Stimulated activated naive CD8-positive, alpha-beta T cell treated with anti-CD3 and anti-CD28 coated beads, Interleukin-15, amount 100 ng/mL, for 72 hours (primary cell): Measurements from ENCODE around the gene AFF2.

Experiments
- ATAC-seq: fragments of 150-1000 bp; cut with Tn5 transposase; 2 replicates; pipeline ENCODE4 v1.10.0; 2021; ENCODE audit warnings: mild to moderate bottlenecking, moderate library complexity
- DNase-seq, 2 donors: peaks; one replicate each; pipeline ENCODE4 v3.0.0; 2021 to 2022
- H3K27ac Mint-ChIP-seq, 2 donors: one replicate each; pipeline ENCODE4 v1.8.0; 2022; ENCODE audit warnings: mild to moderate bottlenecking in 2 of 2, mixed read lengths in 2 of 2, moderate library complexity in 2 of 2
- H3K27me3 Mint-ChIP-seq: one replicate; pipeline ENCODE4 v1.8.0; 2022; ENCODE audit warnings: mixed read lengths
- H3K4me1 Mint-ChIP-seq: one replicate; pipeline ENCODE4 v1.8.0; 2022; ENCODE audit warnings: mild to moderate bottlenecking, mixed read lengths
- H3K4me3 Mint-ChIP-seq, 2 donors: one replicate each; pipeline ENCODE4 v1.8.0; 2022; ENCODE audit warnings: mild to moderate bottlenecking in 2 of 2, mixed read lengths in 2 of 2, moderate library complexity in 1 of 2
- H3K9me3 Mint-ChIP-seq, 2 donors: one replicate each; pipeline ENCODE4 v1.8.0; 2022; ENCODE audit warnings: mixed read lengths in 2 of 2

AFF2 gene

DNA sequence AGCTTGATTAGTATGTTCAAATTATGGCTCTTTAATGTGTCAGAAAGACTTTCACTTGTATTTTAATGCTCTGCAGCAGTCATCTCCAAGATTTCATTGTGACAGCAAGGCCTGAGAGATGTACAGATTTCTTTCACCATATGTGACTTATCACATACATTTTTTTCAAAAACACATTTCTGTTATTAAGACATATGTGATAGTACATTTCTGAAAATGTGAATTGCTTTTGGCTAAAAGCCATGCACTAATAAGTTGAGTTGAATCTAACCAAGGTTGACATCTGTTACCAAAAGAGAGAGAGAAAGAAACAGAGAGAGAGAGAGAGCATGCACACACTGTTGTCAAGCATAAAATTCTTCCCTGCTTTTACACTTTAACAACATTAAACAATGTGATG lies 409.3 kb downstream of the AFF2 start:
- no peak for DNase-seq
- no peak for ATAC-seq
- no peaks in the 10 kb centered on the region for H3K4me1 Mint-ChIP-seq
- no peak overlapping the region for H3K4me3 Mint-ChIP-seq
- H3K27ac Mint-ChIP-seq = no peak overlapping the region
- H3K9me3 Mint-ChIP-seq = no peaks in the 10 kb centered on the region
- H3K27me3 Mint-ChIP-seq = no peaks in the 10 kb centered on the region

DNA sequence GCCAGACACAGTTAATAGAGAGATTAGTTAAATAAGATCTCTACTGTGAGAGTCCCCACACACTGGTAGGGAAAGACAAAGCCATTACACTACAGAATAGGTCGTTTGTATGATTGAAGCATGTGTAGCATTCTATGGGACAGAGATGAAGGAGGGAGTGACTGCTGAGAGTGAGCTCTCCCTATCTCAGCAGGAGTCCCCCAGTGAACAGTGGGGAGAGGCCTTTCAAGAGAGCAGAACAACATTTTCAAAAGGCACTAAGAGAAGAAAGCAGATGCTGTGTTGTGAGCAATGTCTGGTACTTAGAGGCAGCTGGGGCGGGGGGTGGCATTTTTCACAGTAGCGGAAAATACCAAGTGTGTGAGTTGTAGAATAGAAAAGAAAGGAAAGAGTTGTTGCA lies 413.6 kb downstream of the AFF2 start:
- ATAC-seq (no peak), DNase-seq (no peak)
- Mint-ChIP-seq H3K4me1 (no peaks in the 10 kb centered on the region), H3K27me3 (no peaks in the 10 kb centered on the region), H3K9me3 (no peaks in the 10 kb centered on the region), H3K4me3 (no peak overlapping the region), H3K27ac (no peak overlapping the region)

DNA sequence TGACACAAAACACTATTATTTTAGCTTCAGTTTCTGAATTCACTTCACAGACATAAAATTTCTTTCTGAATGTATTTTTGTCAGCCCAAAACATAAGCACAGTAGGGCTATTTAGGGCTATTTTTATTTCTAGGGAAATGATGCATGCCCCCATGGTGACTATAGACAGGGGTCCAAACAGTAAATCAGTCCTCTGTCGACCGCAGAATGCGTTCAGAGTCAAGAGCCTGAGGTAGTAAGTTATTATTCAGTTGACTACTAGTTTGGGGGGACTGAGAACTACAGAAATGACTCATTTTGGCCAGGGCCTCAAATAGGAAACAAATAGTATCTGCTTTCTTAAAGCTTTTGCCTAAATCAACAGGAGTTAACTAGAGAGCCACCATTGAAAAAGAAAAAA lies 414.4 kb downstream of the AFF2 start:
- Mint-ChIP-seq H3K27me3 (no peaks in the 10 kb centered on the region), H3K4me3 (no peak overlapping the region), H3K27ac (no peak overlapping the region), H3K9me3 (no peaks in the 10 kb centered on the region), H3K4me1 (no peaks in the 10 kb centered on the region)
- DNase-seq (no peak), ATAC-seq (no peak)

- ATAC-seq (no peak), DNase-seq (no peak)
- no peaks in the 10 kb centered on the region for H3K4me1 Mint-ChIP-seq
- H3K9me3 Mint-ChIP-seq = no peaks in the 10 kb centered on the region
- H3K27me3 Mint-ChIP-seq = no peaks in the 10 kb centered on the region
- no peak overlapping the region for H3K4me3 Mint-ChIP-seq
- H3K27ac Mint-ChIP-seq = no peak overlapping the region
These were observed 415.1 kb downstream of the AFF2 start for GRCh38 chrX:148915474-148915873.

GRCh38 chrX:148917441-148917840 lies 417.0 kb downstream of the AFF2 start:
- no peaks in the 10 kb centered on the region for H3K9me3 Mint-ChIP-seq
- H3K27me3 Mint-ChIP-seq = no peaks in the 10 kb centered on the region
- no peaks in the 10 kb centered on the region for H3K4me1 Mint-ChIP-seq
- no peak overlapping the region for H3K27ac Mint-ChIP-seq
- no peak for ATAC-seq
- DNase-seq = no peak
- no peak overlapping the region for H3K4me3 Mint-ChIP-seq

DNA sequence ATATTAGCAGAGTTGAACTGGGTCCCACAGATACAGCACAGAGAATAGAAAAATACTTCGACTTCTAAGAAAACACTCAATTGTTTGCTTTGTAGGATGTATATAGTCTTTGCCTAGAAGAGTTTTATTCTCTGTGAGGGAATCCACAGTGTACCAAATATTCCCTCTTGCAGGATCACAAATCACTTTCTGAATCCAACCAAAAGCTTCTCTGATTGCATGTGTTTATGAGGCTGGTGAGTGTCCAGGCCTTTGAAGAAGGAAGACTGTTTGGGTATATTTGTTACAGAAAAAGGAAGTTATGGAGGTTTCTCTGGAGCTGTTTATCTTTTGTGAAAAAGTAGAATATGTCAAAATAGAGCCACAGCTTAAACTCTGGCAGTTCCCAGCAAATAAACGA lies 423.2 kb downstream of the AFF2 start:
- no peak for DNase-seq
- Mint-ChIP-seq H3K27me3 (no peaks in the 10 kb centered on the region), H3K4me3 (no peak overlapping the region), H3K9me3 (no peaks in the 10 kb centered on the region), H3K4me1 (no peaks in the 10 kb centered on the region), H3K27ac (no peak overlapping the region)
- no peak for ATAC-seq

- no peak overlapping the region for H3K4me3 Mint-ChIP-seq
- no peaks in the 10 kb centered on the region for H3K9me3 Mint-ChIP-seq
- no peak for ATAC-seq
- no peak overlapping the region for H3K27ac Mint-ChIP-seq
- DNase-seq = no peak
- H3K4me1 Mint-ChIP-seq = no peaks in the 10 kb centered on the region
- no peaks in the 10 kb centered on the region for H3K27me3 Mint-ChIP-seq
These were observed 426.0 kb downstream of the AFF2 start for GRCh38 chrX:148926371-148926770.

- ATAC-seq = no peak
- DNase-seq = no peak
- Mint-ChIP-seq H3K4me3 (no peak overlapping the region), H3K4me1 (no peaks in the 10 kb centered on the region), H3K27me3 (no peaks in the 10 kb centered on the region), H3K27ac (no peak overlapping the region), H3K9me3 (no peaks in the 10 kb centered on the region)
These were observed 428.4 kb downstream of the AFF2 start for GRCh38 chrX:148928811-148929210.

DNA sequence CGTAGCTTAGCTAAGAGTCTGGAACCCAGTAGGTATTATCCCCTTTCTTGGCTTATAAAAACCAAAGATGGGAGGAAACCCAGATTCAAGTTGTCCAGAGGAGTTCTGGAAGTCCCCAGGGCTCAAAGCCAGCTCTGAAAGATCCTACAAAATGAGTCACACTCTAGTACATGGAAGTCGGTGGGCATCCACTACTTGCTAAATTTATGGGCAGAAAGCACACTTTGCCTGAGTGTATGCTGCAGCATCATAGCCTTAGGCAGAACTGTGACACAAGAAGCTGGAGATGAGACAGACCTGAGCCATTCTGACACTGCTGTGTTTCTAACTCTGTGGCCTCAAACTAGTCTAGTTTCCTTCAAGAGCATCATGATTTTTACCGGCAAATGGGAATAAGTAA lies 429.3 kb downstream of the AFF2 start:
- no peaks in the 10 kb centered on the region for H3K9me3 Mint-ChIP-seq
- H3K27ac Mint-ChIP-seq = no peak overlapping the region
- no peak for ATAC-seq
- H3K4me1 Mint-ChIP-seq = no peaks in the 10 kb centered on the region
- no peaks in the 10 kb centered on the region for H3K27me3 Mint-ChIP-seq
- DNase-seq = no peak
- H3K4me3 Mint-ChIP-seq = no peak overlapping the region

DNA sequence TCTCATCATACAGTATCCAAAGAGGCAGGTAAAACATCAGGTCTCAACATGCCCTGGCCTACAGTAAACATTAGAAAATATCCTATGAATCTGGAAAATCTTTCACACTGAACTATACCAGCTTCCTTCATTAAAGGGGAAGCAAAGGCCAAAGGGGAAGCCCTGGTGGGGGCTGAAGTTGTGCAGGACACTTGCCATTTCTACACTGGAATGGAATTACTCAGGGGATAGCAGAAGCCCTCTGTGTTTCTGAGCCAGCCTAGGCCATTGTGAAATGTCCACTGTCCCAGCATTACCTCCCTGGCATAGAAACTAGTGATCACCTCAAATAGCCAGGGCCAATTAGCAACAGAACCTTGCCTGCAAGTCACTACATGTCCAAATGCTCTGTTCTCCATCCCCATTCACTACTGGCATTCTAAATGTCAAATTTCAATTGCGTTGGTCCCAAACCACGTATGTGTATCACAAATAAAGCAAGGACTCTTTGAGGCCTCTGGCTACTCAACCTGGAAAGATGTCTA lies 429.9 kb downstream of the AFF2 start:
- Mint-ChIP-seq H3K4me1 (no peaks in the 10 kb centered on the region), H3K9me3 (no peaks in the 10 kb centered on the region), H3K27ac (no peak overlapping the region), H3K4me3 (no peak overlapping the region), H3K27me3 (no peaks in the 10 kb centered on the region)
- DNase-seq (no peak), ATAC-seq (no peak)

DNA sequence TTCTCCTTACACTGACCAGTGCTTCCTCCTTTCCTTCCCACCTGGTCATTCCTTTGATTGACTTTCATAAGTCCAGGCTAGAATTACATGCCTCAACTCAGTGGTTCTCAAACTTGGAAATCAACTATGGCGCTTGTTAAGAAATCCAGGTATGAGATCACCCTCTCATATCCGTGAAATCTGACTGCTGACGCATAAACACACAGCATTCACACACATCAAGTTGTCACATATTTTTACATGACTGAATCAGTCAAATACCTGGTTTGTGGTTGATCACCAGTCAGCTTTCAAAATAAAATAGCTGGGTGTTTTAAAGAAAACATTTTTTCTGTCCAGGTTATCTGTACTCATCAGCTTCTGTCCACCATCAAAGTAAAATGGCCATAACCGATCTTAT lies 433.5 kb downstream of the AFF2 start:
- no peaks in the 10 kb centered on the region for H3K27me3 Mint-ChIP-seq
- no peaks in the 10 kb centered on the region for H3K9me3 Mint-ChIP-seq
- no peak overlapping the region for H3K4me3 Mint-ChIP-seq
- ATAC-seq = no peak
- no peak overlapping the region for H3K27ac Mint-ChIP-seq
- no peak for DNase-seq
- H3K4me1 Mint-ChIP-seq = no peaks in the 10 kb centered on the region

DNA sequence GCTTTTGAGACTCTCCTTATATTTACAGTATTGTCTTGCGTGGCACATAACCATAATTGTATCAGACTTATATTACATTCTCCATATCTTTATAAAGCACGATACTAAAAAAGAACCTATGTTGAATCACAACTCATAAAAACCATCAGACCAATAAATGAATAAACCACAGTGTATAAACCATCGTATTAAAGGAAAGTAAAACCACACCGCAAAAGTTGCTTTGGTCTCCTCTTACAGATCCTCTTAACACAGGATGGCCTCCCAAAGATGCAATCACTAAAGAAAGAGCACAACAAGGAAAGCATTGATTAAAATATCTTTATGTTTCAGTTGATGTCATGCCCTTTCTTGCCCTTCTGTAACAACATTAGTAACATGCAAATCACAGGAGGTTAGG lies 437.9 kb downstream of the AFF2 start:
- no peak for ATAC-seq
- no peaks in the 10 kb centered on the region for H3K27me3 Mint-ChIP-seq
- H3K27ac Mint-ChIP-seq = no peak overlapping the region
- H3K4me3 Mint-ChIP-seq = no peak overlapping the region
- no peak for DNase-seq
- H3K4me1 Mint-ChIP-seq = peaks cover 6% of the 10 kb centered on the region
- no peaks in the 10 kb centered on the region for H3K9me3 Mint-ChIP-seq

- no peak overlapping the region for H3K4me3 Mint-ChIP-seq
- ATAC-seq = no peak
- peak overlapping the region; percentile 34 to 48 for H3K27ac Mint-ChIP-seq
These were observed 440.1 kb downstream of the AFF2 start for GRCh38 chrX:148940411-148940996.

DNA sequence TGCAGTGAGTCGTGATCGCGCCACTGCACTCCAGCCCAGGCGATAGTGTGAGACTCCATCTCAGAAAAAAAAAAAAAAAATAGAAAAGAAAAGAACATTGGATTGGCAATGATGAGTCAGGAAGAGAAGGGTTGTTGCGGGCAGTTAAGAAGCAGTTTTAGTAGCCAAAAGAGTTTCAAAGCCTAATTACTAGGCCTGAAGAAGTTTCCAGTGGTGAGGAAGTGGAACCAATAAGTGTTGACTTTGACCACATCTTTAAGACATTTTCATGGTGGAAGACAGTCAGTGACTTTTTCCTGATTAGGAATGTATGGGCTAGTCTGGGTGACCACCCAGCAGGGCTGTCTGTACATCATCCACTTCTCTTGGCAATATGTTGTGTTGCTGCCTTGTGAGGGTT lies 442.3 kb downstream of the AFF2 start:
- Mint-ChIP-seq H3K27ac (no peak overlapping the region), H3K27me3 (no peaks in the 10 kb centered on the region), H3K4me1 (peaks cover 6% of the 10 kb centered on the region), H3K4me3 (no peak overlapping the region), H3K9me3 (no peaks in the 10 kb centered on the region)
- ATAC-seq (no peak), DNase-seq (no peak)

More at GRCh38 chrX:148940411-148940996, 440.1 kb downstream of the AFF2 start:
- Mint-ChIP-seq H3K4me1 (peaks cover 6% of the 10 kb centered on the region), H3K9me3 (no peaks in the 10 kb centered on the region), H3K27me3 (no peaks in the 10 kb centered on the region)
- DNase-seq = no peak

GRCh38 chrX:148947399-148947975 lies 447.1 kb downstream of the AFF2 start:
- H3K4me3 Mint-ChIP-seq = no peak overlapping the region
- no peak overlapping the region for H3K27ac Mint-ChIP-seq
- ATAC-seq = no peak
- no peaks in the 10 kb centered on the region for H3K9me3 Mint-ChIP-seq
- DNase-seq = no peak
- no peaks in the 10 kb centered on the region for H3K27me3 Mint-ChIP-seq
- no peaks in the 10 kb centered on the region for H3K4me1 Mint-ChIP-seq

- Mint-ChIP-seq H3K9me3 (no peaks in the 10 kb centered on the region), H3K4me3 (no peak overlapping the region), H3K27ac (no peak overlapping the region), H3K4me1 (no peaks in the 10 kb centered on the region), H3K27me3 (no peaks in the 10 kb centered on the region)
- ATAC-seq (no peak), DNase-seq (no peak)
These were observed 455.9 kb downstream of the AFF2 start for GRCh38 chrX:148956352-148956751.

GRCh38 chrX:148958901-148959300 lies 458.5 kb downstream of the AFF2 start:
- no peak overlapping the region for H3K27ac Mint-ChIP-seq
- no peak overlapping the region for H3K4me3 Mint-ChIP-seq
- H3K4me1 Mint-ChIP-seq = no peaks in the 10 kb centered on the region
- no peaks in the 10 kb centered on the region for H3K9me3 Mint-ChIP-seq
- ATAC-seq = no peak
- no peaks in the 10 kb centered on the region for H3K27me3 Mint-ChIP-seq
- DNase-seq = no peak
